Trophoblast cell (in vitro differentiated cells and primary cell): Measurements from ENCODE around the gene KIF19.

Experiments
- DNase-seq, 2 donors: peaks; one replicate each; pipeline ENCODE4 v3.0.0-alpha.2; 2016
- H2AFZ ChIP-seq: 2 replicates; pipeline ENCODE4 v1.6.1; 2013; ENCODE audit warnings: low read length, moderate library complexity, mild to moderate bottlenecking; ENCODE audit not compliant: insufficient read depth, poor library complexity
- H2AK5ac ChIP-seq: 2 replicates; pipeline ENCODE4 v1.6.1; 2013; ENCODE audit warnings: mild to moderate bottlenecking, low read length
- H2BK120ac ChIP-seq: 2 replicates; pipeline ENCODE4 v1.6.1; 2013; ENCODE audit warnings: low read length, mild to moderate bottlenecking, moderate library complexity; ENCODE audit not compliant: insufficient read depth, poor library complexity
- H2BK12ac ChIP-seq: 2 replicates; pipeline ENCODE4 v1.6.1; 2013; ENCODE audit warnings: mild to moderate bottlenecking, low read length, moderate library complexity
- H2BK5ac ChIP-seq: 2 replicates; pipeline ENCODE4 v1.6.1; 2013; ENCODE audit warnings: low read length, low read depth, moderate library complexity, mild to moderate bottlenecking; ENCODE audit not compliant: poor library complexity
- H3K14ac ChIP-seq: 2 replicates; pipeline ENCODE4 v1.6.1; 2013; ENCODE audit warnings: mild to moderate bottlenecking, low read length
- H3K18ac ChIP-seq: 2 replicates; pipeline ENCODE4 v1.6.1; 2013; ENCODE audit warnings: mild to moderate bottlenecking, low read length
- H3K23ac ChIP-seq: 2 replicates; pipeline ENCODE4 v1.6.1; 2013; ENCODE audit warnings: low read length
- H3K27ac ChIP-seq: 2 replicates; pipeline ENCODE4 v1.5.1; 2013; ENCODE audit warnings: low read depth, mild to moderate bottlenecking, inconsistent platforms, low read length, moderate library complexity
- H3K27me3 ChIP-seq: 2 replicates; pipeline ENCODE4 v1.6.1; 2013; ENCODE audit warnings: inconsistent platforms, mild to moderate bottlenecking, low read length, moderate library complexity; ENCODE audit not compliant: insufficient read depth
- H3K36me3 ChIP-seq, 2 experiments: 1 replicate in 1 of 2; 2 replicates in 1 of 2; pipeline ENCODE4 v1.6.1; 2013; ENCODE audit warnings: low read length in 2 of 2, mild to moderate bottlenecking in 2 of 2, moderate library complexity in 1 of 2; ENCODE audit not compliant: insufficient read depth in 2 of 2, control insufficient read depth in 1 of 2
- H3K4ac ChIP-seq: 2 replicates; pipeline ENCODE4 v1.6.1; 2013; ENCODE audit warnings: low read depth, mild to moderate bottlenecking, low read length, moderate library complexity
- H3K4me1 ChIP-seq, 2 experiments: 1 replicate in 1 of 2; 2 replicates in 1 of 2; pipeline ENCODE4 v1.6.1; 2013; ENCODE audit warnings: low read length in 2 of 2, mild to moderate bottlenecking in 2 of 2, moderate library complexity in 1 of 2; ENCODE audit not compliant: insufficient read depth in 2 of 2, control insufficient read depth in 1 of 2
- H3K4me2 ChIP-seq: 2 replicates; pipeline ENCODE4 v1.6.1; 2013; ENCODE audit warnings: inconsistent platforms, mild to moderate bottlenecking, low read length, moderate library complexity
- H3K4me3 ChIP-seq: 2 replicates; pipeline ENCODE4 v1.5.1; 2013; ENCODE audit warnings: mild to moderate bottlenecking, low read depth, low read length, inconsistent platforms
- H3K79me1 ChIP-seq: one replicate; pipeline ENCODE4 v1.6.1; 2013; ENCODE audit warnings: low read length
- H3K79me2 ChIP-seq: 2 replicates; pipeline ENCODE4 v1.6.1; 2013; ENCODE audit warnings: low read length, mild to moderate bottlenecking; ENCODE audit not compliant: control insufficient read depth, insufficient read depth, poor library complexity
- H3K9ac ChIP-seq: 2 replicates; pipeline ENCODE4 v1.6.1; 2013; ENCODE audit warnings: mild to moderate bottlenecking, low read length
- H3K9me3 ChIP-seq: 2 replicates; pipeline ENCODE4 v1.6.1; 2013; ENCODE audit warnings: low read depth, mild to moderate bottlenecking, control low read depth, inconsistent platforms, low read length; ENCODE audit not compliant: insufficient read depth
- H4K12ac ChIP-seq: 2 replicates; pipeline ENCODE4 v1.6.1; 2013; ENCODE audit warnings: low read depth, mild to moderate bottlenecking, low read length, moderate library complexity
- H4K8ac ChIP-seq: 2 replicates; pipeline ENCODE4 v1.6.1; 2013; ENCODE audit warnings: low read depth, mild to moderate bottlenecking, low read length, moderate library complexity
- H4K91ac ChIP-seq: one replicate; pipeline ENCODE4 v1.6.1; 2013; ENCODE audit warnings: low read depth, mild to moderate bottlenecking, low read length, moderate library complexity
- WGBS: extraction: QIAGEN DNeasy Blood & Tissue Kit; methylation state at CpG from one replicate; pipeline ENCODE4 v1.1.7; 2013; ENCODE audit warnings: missing lambda C conversion rate; ENCODE audit not compliant: insufficient read length, insufficient coverage; ENCODE audit errors: extremely low coverage; 5-methylcytosine and 5-hydroxymethylcytosine counted together

Gene KIF19

DNA sequence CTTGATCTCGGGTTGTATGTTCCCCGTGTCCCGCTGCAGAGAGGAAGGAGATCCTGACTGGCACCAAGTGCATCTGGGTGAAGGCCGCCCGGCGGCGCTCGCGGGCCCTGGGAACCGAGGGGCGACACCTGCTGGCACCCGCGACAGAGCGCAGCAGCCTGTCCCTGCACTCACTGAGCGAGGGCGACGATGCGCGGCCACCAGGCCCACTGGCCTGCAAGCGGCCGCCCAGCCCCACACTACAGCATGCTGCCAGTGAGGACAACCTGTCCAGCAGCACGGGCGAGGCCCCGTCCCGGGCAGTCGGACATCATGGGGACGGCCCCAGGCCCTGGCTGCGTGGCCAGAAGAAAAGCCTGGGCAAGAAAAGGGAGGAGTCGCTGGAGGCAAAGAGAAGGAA is 28.1 kb downstream of the KIF19 start:
- Histone ChIP-seq H3K36me3 (no peaks in the 10 kb centered on the region), H3K27ac (no peak overlapping the region), H2BK12ac (no peak overlapping the region), H3K79me1 (no peaks in the 10 kb centered on the region), H3K14ac (no peak overlapping the region), H2BK5ac (no peak overlapping the region), H2AFZ (no peak overlapping the region), H2AK5ac (no peak overlapping the region), H3K79me2 (no peaks in the 10 kb centered on the region), H3K23ac (no peak overlapping the region), H3K4me1 (no peaks in the 10 kb centered on the region), H3K9me3 (peaks cover 4% of the 10 kb centered on the region), H4K91ac (no peak overlapping the region), H3K4me2 (no peak overlapping the region), H3K9ac (no peak overlapping the region), H3K18ac (no peak overlapping the region), H4K12ac (no peak overlapping the region), H3K27me3 (peaks cover 20% of the 10 kb centered on the region), H3K4ac (no peak overlapping the region), H2BK120ac (no peak overlapping the region), H4K8ac (no peak overlapping the region), H3K4me3 (no peak overlapping the region)
- WGBS: no CpG with 5 or more reads among the region's 29 CpGs
- no peak for DNase-seq

DNA sequence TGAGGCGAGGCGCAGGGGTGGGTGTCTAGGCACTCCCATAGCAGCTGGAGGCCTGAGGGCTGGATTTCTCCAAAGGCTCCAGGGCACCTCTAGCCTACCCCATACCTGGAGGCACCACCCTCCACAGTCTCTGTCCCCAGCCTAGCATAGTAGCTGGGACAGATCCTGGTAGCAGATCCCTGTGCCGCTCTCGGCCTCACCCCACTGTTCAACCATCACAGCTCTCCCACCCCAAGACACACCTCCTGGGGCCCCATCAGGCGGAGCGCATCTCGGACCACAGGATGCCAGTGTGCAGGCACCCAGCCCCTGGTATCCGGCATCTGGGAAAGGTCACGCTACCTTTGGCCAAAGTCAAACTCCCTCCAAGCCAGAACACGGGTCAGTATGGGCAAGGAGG is 28.5 kb downstream of the KIF19 start:
- Histone ChIP-seq H3K23ac (no peak overlapping the region), H2BK5ac (no peak overlapping the region), H3K36me3 (no peaks in the 10 kb centered on the region), H2BK120ac (no peak overlapping the region), H3K27me3 (peaks cover 20% of the 10 kb centered on the region), H3K4me2 (no peak overlapping the region), H3K4me1 (no peaks in the 10 kb centered on the region), H4K8ac (no peak overlapping the region), H3K4ac (no peak overlapping the region), H2BK12ac (no peak overlapping the region), H3K9me3 (peaks cover 4% of the 10 kb centered on the region), H3K4me3 (no peak overlapping the region), H3K9ac (no peak overlapping the region), H3K79me1 (no peaks in the 10 kb centered on the region), H3K27ac (no peak overlapping the region), H2AFZ (no peak overlapping the region), H2AK5ac (no peak overlapping the region), H4K12ac (no peak overlapping the region), H3K18ac (no peak overlapping the region), H3K79me2 (no peaks in the 10 kb centered on the region), H3K14ac (no peak overlapping the region), H4K91ac (no peak overlapping the region)
- no peak for DNase-seq
- no CpG with 5 or more reads among the region's 10 CpGs for WGBS

DNA sequence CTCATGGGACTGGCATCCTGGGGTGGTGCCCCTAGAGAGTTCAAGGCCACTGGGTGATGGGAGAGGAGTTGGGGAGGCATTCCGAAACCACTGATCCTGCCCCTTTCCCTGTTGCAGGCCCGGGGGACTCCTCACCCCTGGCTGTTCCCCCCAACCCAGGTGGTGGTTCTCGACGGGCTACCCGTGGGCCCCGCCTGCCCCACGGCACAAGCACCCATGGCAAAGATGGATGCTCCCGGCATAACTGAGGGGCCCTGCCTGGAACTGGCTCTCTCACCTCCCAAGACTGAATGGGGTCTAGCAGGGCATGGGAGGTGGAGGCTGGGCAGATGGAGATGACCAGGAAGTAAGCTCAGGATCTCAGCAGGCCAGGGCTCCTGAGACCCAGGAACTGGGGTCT is 29.0 kb downstream of the KIF19 start:
- WGBS: no CpG with 5 or more reads among the region's 8 CpGs
- Histone ChIP-seq H4K8ac (no peak overlapping the region), H3K79me2 (no peaks in the 10 kb centered on the region), H3K18ac (no peak overlapping the region), H3K4me3 (no peak overlapping the region), H3K36me3 (no peaks in the 10 kb centered on the region), H3K79me1 (no peaks in the 10 kb centered on the region), H2BK12ac (no peak overlapping the region), H3K14ac (no peak overlapping the region), H2AFZ (no peak overlapping the region), H3K9ac (no peak overlapping the region), H2AK5ac (no peak overlapping the region), H2BK5ac (no peak overlapping the region), H3K4me1 (no peaks in the 10 kb centered on the region), H2BK120ac (no peak overlapping the region), H3K9me3 (peaks cover 7% of the 10 kb centered on the region), H3K23ac (no peak overlapping the region), H3K4me2 (no peak overlapping the region), H3K27ac (no peak overlapping the region), H4K91ac (no peak overlapping the region), H4K12ac (no peak overlapping the region), H3K4ac (no peak overlapping the region), H3K27me3 (peaks cover 20% of the 10 kb centered on the region)
- DNase-seq: no peak

DNA sequence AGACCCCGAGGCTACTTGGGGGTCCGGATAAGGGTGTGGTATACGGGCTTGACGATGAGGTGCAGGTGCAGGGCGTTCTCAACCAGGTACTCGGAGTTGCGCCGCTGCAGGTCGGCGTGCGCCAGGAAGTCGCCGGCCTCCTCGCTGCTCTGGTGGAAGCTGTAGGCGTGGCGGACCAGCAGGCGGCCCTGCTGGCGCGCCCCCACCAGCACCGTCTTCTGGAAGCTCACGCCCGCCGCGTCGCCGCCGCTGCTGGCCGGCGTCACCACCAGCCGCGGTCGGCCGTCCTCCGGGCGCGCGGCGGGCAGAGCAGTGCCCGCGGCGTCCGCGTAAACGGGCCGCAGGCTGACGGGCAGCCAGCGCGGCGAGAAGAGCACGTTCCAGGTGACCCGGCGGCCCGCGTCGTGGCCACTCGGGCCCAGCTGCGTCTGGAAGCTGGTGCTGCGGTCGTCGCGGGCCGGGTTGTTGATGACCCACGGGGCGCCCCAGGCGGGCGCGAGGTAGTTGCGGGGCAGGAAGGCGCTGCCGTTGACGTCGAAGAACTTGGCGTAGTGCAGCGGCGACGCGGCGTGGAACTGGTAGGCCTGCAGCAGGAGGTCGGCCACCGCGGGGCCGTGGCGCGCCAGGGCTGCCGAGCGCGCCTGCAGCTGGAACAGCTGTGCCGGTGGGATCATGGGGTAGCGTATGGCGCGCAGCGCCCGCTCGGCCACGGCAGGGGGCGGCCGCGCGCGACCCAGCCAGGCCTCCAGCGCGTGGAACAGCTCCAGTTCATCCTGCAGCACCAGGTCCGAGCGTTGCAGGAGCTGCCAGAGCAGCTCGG is 30.8 kb downstream of the KIF19 start:
- Histone ChIP-seq H3K14ac (no peak overlapping the region), H3K79me1 (no peaks in the 10 kb centered on the region), H3K4me3 (no peak overlapping the region), H2AK5ac (no peak overlapping the region), H2BK120ac (no peak overlapping the region), H3K4me1 (no peaks in the 10 kb centered on the region), H3K4ac (no peak overlapping the region), H3K18ac (no peak overlapping the region), H3K36me3 (no peaks in the 10 kb centered on the region), H4K12ac (no peak overlapping the region), H3K23ac (no peak overlapping the region), H3K4me2 (no peak overlapping the region), H4K91ac (no peak overlapping the region), H3K27me3 (peaks cover 15% of the 10 kb centered on the region), H4K8ac (no peak overlapping the region), H3K79me2 (no peaks in the 10 kb centered on the region), H3K27ac (no peak overlapping the region), H2AFZ (no peak overlapping the region), H3K9me3 (peaks cover 5% of the 10 kb centered on the region), H2BK5ac (no peak overlapping the region), H3K9ac (no peak overlapping the region), H2BK12ac (no peak overlapping the region)
- peak in 1 of 2 donors; percentile 6 for DNase-seq
- WGBS: no CpG with 5 or more reads among the region's 105 CpGs
